ENCODE data around the gene GRIK3.

GRIK3 gene

DNA sequence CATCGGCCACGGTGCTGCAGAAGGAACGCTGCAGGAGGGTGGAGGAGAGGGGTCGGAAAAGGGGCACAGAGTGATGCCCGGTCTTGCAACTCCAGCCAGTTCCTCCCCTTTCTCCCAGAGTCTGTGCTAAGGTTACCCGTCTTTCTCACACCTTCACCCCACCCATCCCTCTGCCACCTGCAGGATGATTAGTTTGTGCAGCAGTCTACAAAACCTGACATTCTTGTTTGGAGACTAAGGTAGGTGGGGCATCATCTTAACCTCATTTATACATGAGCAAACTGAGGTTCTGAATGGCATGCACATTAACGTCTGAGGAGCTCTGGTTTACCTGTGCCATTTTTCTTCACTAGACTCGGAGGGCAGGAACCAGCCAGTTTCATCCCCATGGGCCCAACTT is 232.3 kb downstream of the GRIK3 start:
- no peak overlapping the region for H3K4me3 ChIP-seq (replicated peaks; ENCODE audit: low read depth, low read length)
- DNase-seq (ENCODE audit: extremely low read depth, low read depth) = no peak
- TF ChIP-seq, protein P1, sequence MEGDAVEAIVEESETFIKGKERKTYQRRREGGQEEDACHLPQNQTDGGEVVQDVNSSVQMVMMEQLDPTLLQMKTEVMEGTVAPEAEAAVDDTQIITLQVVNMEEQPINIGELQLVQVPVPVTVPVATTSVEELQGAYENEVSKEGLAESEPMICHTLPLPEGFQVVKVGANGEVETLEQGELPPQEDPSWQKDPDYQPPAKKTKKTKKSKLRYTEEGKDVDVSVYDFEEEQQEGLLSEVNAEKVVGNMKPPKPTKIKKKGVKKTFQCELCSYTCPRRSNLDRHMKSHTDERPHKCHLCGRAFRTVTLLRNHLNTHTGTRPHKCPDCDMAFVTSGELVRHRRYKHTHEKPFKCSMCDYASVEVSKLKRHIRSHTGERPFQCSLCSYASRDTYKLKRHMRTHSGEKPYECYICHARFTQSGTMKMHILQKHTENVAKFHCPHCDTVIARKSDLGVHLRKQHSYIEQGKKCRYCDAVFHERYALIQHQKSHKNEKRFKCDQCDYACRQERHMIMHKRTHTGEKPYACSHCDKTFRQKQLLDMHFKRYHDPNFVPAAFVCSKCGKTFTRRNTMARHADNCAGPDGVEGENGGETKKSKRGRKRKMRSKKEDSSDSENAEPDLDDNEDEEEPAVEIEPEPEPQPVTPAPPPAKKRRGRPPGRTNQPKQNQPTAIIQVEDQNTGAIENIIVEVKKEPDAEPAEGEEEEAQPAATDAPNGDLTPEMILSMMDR (IDR thresholded peaks at IDR 0.05; ENCODE audit: low read depth, low read length, missing control alignments) = no peak

DNA sequence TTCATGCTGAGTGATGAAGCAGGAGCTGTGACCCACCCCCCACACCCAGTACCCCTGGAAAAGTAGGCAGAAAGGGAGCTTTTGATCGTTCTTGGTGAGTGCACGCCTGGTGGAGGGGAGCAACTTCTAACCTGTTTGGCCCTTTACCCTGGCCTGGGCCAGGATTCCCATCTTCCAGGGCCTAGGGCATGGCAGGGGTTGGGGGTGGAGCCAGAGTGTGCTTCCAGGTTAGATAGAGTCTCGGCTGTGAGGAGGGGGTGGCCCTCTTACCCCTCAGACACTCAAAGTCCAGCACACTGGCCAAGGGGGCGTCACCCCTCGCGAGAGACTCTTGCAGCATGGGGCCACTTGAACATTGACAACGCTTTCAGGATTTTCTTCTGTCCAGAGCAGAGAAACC is 236.6 kb downstream of the GRIK3 start:
- no peak for DNase-seq (ENCODE audit: extremely low read depth, low read depth)
- TF ChIP-seq, protein P1 (IDR thresholded peaks at IDR 0.05; ENCODE audit: low read depth, low read length, missing control alignments) = no peak

DNA sequence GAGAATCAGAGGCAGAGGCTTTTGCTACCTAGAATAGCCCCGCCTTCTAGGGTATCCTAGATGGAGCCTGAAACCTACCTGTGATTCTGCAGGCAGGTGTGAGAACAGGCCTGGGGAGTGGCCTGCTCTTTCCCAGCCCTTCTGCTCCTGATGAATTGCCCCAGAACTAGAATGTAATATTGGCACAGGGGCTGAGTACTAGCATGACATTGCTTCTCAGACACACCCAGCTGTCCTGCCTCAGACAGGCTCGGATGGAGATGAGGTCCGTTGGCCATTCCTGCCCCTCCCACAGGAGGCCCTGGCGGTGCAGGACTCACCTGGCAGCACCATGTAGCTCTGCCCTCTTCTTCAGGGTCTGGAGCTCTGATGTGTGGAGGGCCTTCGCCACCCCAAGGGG is 237.6 kb downstream of the GRIK3 start:
- no peak for DNase-seq (ENCODE audit: extremely low read depth, low read depth)
- TF ChIP-seq, protein P1 (IDR thresholded peaks at IDR 0.05; ENCODE audit: low read depth, low read length, missing control alignments) = no peak

More for the DNA sequence above, 236.6 kb downstream of the GRIK3 start:
- no peak overlapping the region for H3K4me3 ChIP-seq (replicated peaks; ENCODE audit: low read depth, low read length)

DNA sequence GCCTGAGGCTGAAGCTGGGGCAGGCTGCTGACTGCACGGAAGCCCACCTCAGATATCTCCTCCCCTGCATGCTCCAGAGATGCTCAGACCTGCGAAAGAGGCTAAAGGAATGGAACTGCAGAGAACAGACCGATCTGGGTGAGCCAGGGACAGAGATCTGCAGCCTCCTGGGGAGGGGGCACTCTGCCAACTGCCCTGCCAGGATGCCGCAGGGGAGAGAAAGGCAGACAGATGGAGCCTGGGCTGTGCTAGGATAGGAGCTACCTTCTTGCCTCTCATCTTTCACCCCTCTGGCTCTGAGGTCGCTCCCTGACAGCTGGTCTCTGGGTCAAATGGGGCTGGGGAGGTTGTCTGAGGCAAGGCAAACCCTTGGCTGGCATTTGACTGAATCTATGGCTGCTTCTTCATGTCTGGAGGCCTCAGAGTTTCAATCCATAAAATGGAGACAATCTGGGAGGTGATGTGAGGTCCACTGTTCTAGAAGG is 238.2 kb downstream of the GRIK3 start:
- no peak for DNase-seq (ENCODE audit: extremely low read depth, low read depth)
- TF ChIP-seq, protein P1 (IDR thresholded peaks at IDR 0.05; ENCODE audit: low read depth, low read length, missing control alignments) = no peak
- no peak overlapping the region for H3K4me3 ChIP-seq (replicated peaks; ENCODE audit: low read depth, low read length)

More for the DNA sequence above, 237.6 kb downstream of the GRIK3 start:
- H3K4me3 ChIP-seq (replicated peaks; ENCODE audit: low read depth, low read length) = no peak overlapping the region

DNA sequence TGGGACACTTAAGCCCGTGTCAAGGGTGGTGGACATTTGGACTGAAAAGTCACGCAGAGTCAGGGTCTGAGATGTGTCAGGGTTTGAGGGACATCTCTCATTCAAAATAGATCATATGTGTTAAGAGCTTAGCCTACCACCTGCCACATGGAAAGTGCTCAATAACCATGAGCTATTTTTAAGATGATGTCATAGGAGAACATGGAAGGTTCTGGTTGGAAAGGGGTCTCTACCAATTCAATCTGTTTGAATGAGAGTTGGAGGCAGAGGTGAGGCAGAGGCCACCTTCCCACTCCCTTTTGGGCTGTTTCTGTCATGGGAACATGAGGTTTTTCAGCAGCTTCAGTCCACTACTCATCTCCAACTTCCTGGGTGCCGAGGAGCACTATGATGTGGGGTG is 239.9 kb downstream of the GRIK3 start:
- DNase-seq (ENCODE audit: extremely low read depth, low read depth) = no peak
- TF ChIP-seq, protein P1 (IDR thresholded peaks at IDR 0.05; ENCODE audit: low read depth, low read length, missing control alignments) = no peak
- no peak overlapping the region for H3K4me3 ChIP-seq (replicated peaks; ENCODE audit: low read depth, low read length)

DNA sequence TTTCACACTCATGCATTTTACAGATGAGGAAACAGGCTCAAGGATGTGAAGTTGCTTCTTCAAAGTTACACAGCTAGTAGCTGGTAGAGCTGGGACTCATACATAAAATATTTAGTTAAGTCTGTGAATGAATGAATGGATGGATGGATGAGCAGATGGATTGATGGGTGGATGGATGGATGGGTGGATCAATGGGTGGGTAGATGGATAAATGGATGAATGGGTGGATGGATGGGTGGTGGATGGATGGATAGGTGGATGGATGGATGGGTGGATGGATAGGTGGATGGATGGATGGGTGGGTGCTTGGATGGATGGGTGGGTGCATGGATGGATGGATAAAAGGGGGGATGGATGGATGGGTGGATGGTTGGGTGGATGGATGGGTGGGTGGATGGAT is 240.9 kb downstream of the GRIK3 start:
- TF ChIP-seq, protein P1 (IDR thresholded peaks at IDR 0.05; ENCODE audit: low read depth, low read length, missing control alignments) = no peak
- no peak for DNase-seq (ENCODE audit: extremely low read depth, low read depth)
- no peak overlapping the region for H3K4me3 ChIP-seq (replicated peaks; ENCODE audit: low read depth, low read length)

DNA sequence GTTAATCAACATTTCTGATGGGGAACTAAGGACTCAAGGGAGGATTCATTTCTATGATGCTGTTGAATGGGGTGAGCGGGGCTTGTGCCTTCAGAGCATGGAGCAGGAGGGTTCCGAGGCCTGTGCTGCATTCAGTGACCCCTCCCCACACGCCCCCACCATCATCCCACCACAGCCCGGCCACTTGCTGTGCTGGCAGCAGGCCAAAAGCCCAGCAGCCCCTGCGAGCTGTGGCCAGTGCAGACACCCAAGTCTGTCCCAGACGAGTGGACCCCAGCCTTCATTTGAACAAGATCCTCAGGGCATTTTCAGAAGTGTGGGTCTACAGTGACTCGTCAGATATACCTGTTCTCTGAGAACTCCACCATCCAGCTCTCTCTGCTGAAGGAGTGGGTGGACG is 242.0 kb downstream of the GRIK3 start:
- H3K4me3 ChIP-seq (replicated peaks; ENCODE audit: low read depth, low read length) = no peak overlapping the region
- TF ChIP-seq, protein P1 (IDR thresholded peaks at IDR 0.05; ENCODE audit: low read depth, low read length, missing control alignments) = no peak
- no peak for DNase-seq (ENCODE audit: extremely low read depth, low read depth)
